PC-3 (cell line): Measurements from ENCODE around the gene SCMH1.

Experiments used
- EZH2 ChIP-seq: fragments of 300-600 bp; sonication (generic); IDR thresholded peaks from one replicate; pipeline ENCODE4 v1.6.1; 2017; ENCODE audit warnings: antibody characterized with exemption, mild to moderate bottlenecking, low read length; ENCODE audit not compliant: unreplicated experiment
- EZH2phosphoT487 ChIP-seq: fragments of 300-600 bp; sonication (generic); IDR thresholded peaks from 2 replicates; pipeline ENCODE4 v1.6.1; 2018; ENCODE audit warnings: mild to moderate bottlenecking, antibody characterized with exemption, low read length, borderline replicate concordance
- TF ChIP-seq, protein P1 (sequence below): fragments of 300-600 bp; sonication (generic); conservative IDR thresholded peaks from 2 replicates; pipeline ENCODE4 v1.5.1; 2017; ENCODE audit warnings: antibody characterized with exemption, low read depth, mild to moderate bottlenecking, low read length

DNA sequence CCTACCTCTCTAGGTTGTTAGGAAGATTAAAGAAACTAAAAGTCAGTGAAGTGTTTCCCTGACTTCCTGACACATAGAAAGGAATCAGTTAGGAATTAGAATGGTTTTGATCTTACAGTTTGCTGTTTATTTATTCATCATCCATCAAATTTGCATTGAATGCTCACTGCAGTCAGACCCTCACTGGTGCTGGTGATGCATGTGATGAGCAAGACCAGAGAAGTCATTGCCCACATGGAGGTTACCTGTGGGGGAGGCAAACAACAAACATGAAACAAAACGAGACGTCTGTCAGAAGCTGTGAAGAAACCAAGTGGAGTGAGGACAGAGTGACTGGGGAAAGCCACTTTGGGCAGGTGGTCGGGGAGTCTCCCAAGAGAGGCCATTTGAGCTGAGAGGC, 256.2 kb downstream of the SCMH1 start:
- TF ChIP-seq EZH2, result no peak
- TF ChIP-seq, protein P1, sequence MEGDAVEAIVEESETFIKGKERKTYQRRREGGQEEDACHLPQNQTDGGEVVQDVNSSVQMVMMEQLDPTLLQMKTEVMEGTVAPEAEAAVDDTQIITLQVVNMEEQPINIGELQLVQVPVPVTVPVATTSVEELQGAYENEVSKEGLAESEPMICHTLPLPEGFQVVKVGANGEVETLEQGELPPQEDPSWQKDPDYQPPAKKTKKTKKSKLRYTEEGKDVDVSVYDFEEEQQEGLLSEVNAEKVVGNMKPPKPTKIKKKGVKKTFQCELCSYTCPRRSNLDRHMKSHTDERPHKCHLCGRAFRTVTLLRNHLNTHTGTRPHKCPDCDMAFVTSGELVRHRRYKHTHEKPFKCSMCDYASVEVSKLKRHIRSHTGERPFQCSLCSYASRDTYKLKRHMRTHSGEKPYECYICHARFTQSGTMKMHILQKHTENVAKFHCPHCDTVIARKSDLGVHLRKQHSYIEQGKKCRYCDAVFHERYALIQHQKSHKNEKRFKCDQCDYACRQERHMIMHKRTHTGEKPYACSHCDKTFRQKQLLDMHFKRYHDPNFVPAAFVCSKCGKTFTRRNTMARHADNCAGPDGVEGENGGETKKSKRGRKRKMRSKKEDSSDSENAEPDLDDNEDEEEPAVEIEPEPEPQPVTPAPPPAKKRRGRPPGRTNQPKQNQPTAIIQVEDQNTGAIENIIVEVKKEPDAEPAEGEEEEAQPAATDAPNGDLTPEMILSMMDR, result no peak
- no peak for TF ChIP-seq EZH2phosphoT487
